Measurements from ENCODE around the gene TIMM21.

The TIMM21 gene

DNA sequence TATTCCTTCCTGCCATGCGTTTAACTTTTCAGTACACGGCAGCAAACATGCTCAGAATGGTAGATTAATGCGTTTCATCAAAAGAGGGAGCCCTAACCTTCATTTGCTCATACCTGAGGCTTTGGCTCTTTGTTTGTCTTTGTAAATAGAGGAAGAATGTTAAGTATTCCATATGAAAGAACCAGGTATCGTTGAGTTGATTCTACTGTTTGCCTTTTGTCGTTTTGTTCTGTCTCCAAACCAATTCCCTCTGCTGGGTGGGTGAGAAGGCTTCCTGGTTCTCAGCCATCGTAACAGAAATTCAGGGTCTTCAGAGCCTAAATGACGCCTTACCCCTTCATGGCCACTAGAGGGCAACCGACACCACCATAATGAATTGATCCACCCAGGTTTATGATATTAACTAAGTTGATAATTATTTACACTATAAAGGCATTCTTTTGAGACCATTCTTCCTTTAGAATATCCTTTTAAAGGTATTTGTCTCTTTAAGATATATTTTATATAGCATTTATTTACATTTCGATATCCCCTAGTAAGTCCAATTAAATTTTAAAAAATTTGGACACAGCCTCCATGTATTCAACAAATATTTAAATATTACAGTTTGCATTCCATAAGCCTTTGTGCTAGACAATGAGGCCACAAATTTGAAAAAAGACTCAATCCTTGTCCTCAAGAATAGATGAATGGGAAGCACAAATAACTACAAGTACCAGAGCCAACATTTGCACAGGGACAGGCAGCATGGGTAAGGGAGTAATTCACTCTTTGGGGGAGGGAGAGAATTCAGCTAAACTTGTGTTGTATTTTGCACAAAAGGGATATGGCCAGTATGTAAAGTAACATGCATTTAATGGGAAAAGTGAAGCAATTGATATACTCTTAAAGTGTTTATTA lies 48.1 kb downstream of the TIMM21 start:
- DNase-seq: peak; percentile 55

DNA sequence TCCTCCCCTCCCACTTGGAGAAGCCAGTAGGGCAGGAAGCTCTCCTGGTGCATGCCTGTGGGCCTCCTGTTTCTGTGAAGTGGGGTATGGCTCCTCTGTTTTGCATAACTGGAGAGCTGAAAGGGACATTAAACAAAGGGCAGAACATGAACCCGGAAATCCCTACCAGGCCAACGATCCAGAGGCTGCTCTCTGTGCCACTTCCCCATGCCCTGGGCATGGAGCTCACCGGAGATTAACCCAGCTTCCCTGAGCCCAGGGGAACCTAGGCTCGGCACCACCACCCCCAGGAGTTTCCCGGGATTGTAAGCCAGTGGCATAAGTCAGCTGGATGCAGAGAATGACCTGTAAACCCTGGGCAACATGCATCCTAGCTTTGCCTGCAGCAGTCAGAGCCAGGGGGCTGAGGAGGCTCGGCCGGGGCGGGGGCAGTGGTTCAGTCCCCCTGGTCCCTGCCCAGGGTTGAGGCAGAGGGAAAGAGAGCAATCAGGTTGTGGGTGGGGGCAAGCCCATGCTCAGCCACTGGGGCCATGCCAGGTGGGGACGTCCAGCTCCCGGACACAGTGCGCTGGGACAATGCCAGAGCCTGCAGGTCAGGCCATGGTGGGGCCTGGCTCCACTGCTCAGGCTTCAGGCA lies 49.5 kb downstream of the TIMM21 start:
- DNase-seq: no peak

DNA sequence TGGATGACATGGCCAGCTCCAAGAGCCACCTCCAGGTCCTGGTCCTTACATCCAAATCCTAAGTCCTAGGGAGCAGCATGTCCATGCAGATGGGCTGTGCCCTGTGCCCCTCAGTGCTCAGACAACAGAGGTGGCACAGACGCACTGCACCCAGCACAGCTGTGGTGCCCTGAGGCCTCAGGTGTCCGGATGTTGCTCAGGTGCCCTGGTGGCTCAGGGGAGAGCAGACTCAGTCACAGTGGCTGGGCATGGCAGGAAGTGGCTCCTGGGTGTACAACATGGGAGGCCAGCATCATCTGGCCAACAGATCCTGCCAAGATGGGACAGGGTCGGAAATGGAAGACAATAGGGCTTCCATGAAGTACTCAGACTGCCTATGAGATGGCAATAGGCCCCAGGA lies 50.1 kb downstream of the TIMM21 start:
- no peak for DNase-seq

DNA sequence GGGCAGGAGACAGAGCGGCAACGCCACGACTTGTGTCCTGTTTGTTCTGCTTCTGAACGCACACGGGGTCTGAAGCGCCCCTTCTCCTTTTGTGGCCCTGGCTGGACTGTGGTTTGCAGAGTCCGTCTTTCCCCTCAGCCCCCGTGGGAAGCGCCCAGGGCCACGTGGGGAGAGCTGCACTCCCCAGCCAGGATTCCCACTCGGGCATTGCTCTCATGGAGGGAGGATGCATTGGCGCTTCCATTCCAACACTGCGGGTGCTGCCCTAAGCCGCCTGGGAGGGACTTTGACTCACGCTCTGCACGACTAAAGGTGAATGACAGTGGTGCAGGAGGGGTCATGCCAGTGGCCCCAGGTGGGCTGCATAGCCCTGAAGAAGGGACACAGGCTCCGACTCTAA lies 52.5 kb downstream of the TIMM21 start:
- no peak for DNase-seq

DNA sequence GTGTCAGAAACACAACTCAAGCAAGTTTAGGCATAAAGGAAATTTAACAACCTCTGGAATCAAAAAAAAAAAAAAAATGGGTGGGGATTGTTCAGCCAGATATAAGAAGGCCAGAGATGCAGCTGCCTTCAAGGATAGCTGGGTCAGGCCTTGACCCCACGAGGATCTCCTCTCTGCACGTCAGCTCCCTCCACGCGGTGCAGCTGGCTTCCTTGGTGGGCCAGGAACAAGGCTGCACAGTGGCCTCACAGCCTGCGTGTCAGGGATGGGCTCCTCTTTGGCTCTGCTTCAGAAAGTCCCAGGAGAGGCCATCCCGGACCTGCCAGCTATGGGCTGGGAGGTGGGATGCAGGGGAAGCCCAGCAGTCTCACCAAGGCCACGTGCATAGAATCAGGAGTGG lies 55.5 kb downstream of the TIMM21 start:
- DNase-seq: no peak

DNA sequence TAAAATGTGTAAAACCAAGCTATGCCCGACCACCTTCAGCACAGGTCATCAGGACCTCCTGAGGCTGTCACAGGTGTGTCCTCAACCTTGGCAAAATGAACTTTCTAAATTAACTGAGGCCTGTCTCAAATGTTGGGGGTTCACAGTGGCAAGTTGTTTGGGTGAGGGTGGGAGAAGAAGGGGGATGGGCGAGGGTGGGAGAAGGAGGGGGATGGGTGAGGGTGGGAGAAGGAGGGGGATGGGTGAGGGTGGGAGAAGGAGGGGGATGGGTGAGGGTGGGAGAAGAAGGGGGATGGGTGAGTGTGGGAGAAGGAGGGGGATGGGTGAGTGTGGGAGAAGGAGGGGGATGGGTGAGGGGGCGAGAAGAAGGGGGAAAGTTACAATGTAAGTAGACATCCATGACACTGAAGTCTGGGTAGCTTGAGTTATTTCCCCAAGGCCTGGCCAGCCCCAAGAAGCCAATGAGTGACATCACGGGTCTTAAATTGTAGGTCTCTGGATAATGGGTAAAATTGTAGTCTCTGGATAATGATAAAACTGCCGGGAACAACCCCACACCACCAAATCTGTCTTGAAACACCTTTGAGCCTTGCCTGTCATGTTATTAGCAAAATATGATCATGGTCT lies 56.3 kb downstream of the TIMM21 start:
- peak; percentile 8 for DNase-seq

Measured in fibroblast of upper back skin (primary cell).